ENCODE data around the gene NOS1.
A peak's percentile ranks its signal among the peaks of the same experiment; 100 is the strongest.
"Not testable (repeated sequence)": the region's sequence is repeated elsewhere in the genome, so short reads cannot be mapped to it uniquely, and the experiment has no call there.

The NOS1 gene

GRCh38 chr12:117255386-117255785 lies 106.0 kb downstream of the NOS1 start:
- H3K9me3 Mint-ChIP-seq: peaks cover 0 to 2% of the 10 kb centered on the region in 2 donors
- ATAC-seq (replicated peaks) (no peak), DNase-seq (no peak)
- no peak overlapping the region for H3K27ac Mint-ChIP-seq
- no peak overlapping the region for H3K4me3 Mint-ChIP-seq
- H3K36me3 Mint-ChIP-seq (ENCODE audit: insufficient read depth): no peaks in the 10 kb centered on the region
- H3K27me3 Mint-ChIP-seq: peaks cover 25 to 55% of the 10 kb centered on the region in 2 donors
- no peaks in the 10 kb centered on the region for H3K4me1 Mint-ChIP-seq (ENCODE audit: low read depth in 2 of 2)

DNA sequence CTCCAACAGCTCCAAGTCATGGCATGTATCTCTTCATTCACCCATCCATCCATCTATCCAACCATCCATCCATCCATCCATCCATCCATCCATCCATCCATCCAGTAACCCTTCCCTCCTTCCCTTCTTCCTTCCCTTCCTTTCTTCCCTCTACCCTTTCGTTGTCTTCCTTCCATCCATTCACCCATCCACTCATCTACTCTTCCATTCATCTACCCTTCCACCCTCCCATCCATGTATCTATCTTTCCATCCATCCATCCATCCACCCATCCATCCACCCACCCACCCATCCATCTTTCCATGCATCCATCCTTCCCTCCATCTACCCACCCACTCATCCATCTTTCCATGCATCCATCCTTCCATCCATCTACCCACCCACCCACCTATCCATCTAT lies 117.9 kb downstream of the NOS1 start:
- no peak for ATAC-seq (replicated peaks)
- Mint-ChIP-seq H3K9me3 (no peaks in the 10 kb centered on the region), H3K4me3 (no peak overlapping the region), H3K36me3 (ENCODE audit: insufficient read depth) (no peaks in the 10 kb centered on the region), H3K27ac (no peak overlapping the region), H3K4me1 (ENCODE audit: low read depth in 2 of 2) (no peaks in the 10 kb centered on the region), H3K27me3 (no peaks in the 10 kb centered on the region)
- DNase-seq: no peak

GRCh38 chr12:117241697-117242096 lies 119.7 kb downstream of the NOS1 start:
- Mint-ChIP-seq H3K27me3 (no peaks in the 10 kb centered on the region), H3K27ac (no peak overlapping the region), H3K4me1 (ENCODE audit: low read depth in 2 of 2) (no peaks in the 10 kb centered on the region), H3K4me3 (no peak overlapping the region), H3K36me3 (ENCODE audit: insufficient read depth) (no peaks in the 10 kb centered on the region), H3K9me3 (no peaks in the 10 kb centered on the region)
- ATAC-seq (replicated peaks): no peak
- no peak for DNase-seq

GRCh38 chr12:117240081-117240755 lies 121.2 kb downstream of the NOS1 start:
- Mint-ChIP-seq H3K27ac (no peak overlapping the region), H3K4me3 (no peak overlapping the region), H3K9me3 (no peaks in the 10 kb centered on the region), H3K27me3 (peaks cover 4 to 13% of the 10 kb centered on the region in 2 donors), H3K36me3 (ENCODE audit: insufficient read depth) (no peaks in the 10 kb centered on the region), H3K4me1 (ENCODE audit: low read depth in 2 of 2) (peaks cover 0 to 1% of the 10 kb centered on the region in 2 donors)
- DNase-seq (no peak), ATAC-seq (replicated peaks) (no peak)

DNA sequence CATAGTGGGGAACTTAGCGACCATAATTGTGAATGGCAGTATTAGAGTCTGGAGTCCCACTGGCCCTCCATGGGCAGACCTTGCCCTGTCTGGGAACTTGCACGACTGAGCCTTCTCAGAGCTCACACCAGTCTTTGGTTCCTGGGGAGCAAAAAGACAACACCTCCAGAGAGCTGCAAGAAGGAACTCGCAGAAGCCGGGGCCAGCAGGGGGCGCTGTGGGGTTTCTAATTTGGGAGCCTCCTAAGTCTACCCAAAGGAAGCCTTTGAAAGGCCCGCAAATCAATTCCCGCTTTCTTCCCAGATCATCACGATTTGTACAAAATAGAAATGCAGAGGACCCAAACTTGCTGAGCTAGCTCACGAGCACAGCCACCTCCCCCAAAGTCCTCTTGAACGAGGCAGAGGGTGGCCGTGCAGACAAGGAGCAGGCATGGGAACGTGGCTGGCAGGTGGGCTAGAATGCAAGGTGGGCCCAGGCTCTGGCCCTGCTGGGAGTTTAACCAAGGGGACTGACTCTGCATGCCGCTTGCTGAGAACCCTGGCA lies 124.9 kb downstream of the NOS1 start:
- DNase-seq: peak; percentile 49 to 61 (median 61)
- no peak for ATAC-seq (replicated peaks)
- Mint-ChIP-seq H3K9me3 (no peaks in the 10 kb centered on the region), H3K27me3 (peaks cover 29 to 38% of the 10 kb centered on the region in 2 donors), H3K4me3 (no peak overlapping the region), H3K27ac (no peak overlapping the region), H3K4me1 (ENCODE audit: low read depth in 2 of 2) (peaks cover 0 to 1% of the 10 kb centered on the region in 2 donors), H3K36me3 (ENCODE audit: insufficient read depth) (no peaks in the 10 kb centered on the region)

DNA sequence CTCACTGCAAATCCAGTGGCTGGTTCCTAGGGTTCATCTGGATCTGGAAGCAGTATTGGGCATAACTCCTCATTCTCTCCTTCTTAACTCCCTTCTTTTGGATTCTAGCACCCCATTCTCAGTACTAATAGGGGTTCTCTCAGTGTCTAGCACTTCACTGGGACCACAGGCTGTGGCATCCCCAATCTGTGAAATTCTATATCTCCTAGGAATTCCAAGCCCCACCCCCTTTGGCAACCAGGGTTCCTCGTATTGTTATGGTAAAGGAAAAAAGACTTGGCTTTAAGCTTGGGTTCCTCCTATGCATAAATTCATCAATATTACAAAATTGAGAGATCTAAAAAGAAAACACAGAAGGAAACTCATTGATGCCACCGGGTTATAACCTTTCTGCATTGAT lies 126.2 kb downstream of the NOS1 start:
- ATAC-seq (replicated peaks): no peak
- H3K4me1 Mint-ChIP-seq (ENCODE audit: low read depth in 2 of 2): peaks cover 0 to 1% of the 10 kb centered on the region in 2 donors
- H3K27me3 Mint-ChIP-seq: peaks cover 36 to 47% of the 10 kb centered on the region in 2 donors
- H3K27ac Mint-ChIP-seq: no peak overlapping the region
- H3K36me3 Mint-ChIP-seq (ENCODE audit: insufficient read depth): no peaks in the 10 kb centered on the region
- DNase-seq: no peak
- no peaks in the 10 kb centered on the region for H3K9me3 Mint-ChIP-seq
- no peak overlapping the region for H3K4me3 Mint-ChIP-seq

DNA sequence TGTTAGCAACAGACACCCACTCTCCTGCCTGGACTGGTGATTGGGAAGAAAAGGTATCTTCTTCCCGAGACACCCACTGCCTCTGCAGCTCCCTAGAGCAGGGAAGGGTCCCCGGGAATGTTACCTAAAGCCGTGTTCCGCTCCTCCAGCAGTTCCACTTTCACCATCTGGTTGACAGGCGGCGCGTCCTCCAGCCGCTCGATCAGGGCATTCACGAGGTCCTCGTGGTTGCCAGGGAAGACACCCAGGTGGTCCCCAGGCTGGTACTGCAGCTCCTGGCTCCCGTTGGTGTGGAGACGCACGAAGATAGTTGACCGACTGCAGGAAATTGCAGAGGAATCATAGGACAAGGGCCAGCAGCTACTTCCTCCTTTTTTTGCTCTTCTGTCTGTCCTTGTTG lies 127.0 kb downstream of the NOS1 start:
- DNase-seq (no peak), ATAC-seq (replicated peaks) (no peak)
- Mint-ChIP-seq H3K9me3 (no peaks in the 10 kb centered on the region), H3K4me3 (no peak overlapping the region), H3K27me3 (peaks cover 40 to 54% of the 10 kb centered on the region in 2 donors), H3K4me1 (ENCODE audit: low read depth in 2 of 2) (peaks cover 0 to 1% of the 10 kb centered on the region in 2 donors), H3K36me3 (ENCODE audit: insufficient read depth) (no peaks in the 10 kb centered on the region), H3K27ac (no peak overlapping the region)

- H3K27ac Mint-ChIP-seq: no peak overlapping the region
- DNase-seq (no peak), ATAC-seq (replicated peaks) (no peak)
- H3K27me3 Mint-ChIP-seq: peaks cover 53 to 69% of the 10 kb centered on the region in 2 donors
- H3K9me3 Mint-ChIP-seq: no peaks in the 10 kb centered on the region
- H3K36me3 Mint-ChIP-seq (ENCODE audit: insufficient read depth): no peaks in the 10 kb centered on the region
- H3K4me3 Mint-ChIP-seq: no peak overlapping the region
- peaks cover 0 to 1% of the 10 kb centered on the region in 2 donors for H3K4me1 Mint-ChIP-seq (ENCODE audit: low read depth in 2 of 2)
Observed at GRCh38 chr12:117231750-117232149, 129.7 kb downstream of the NOS1 start.

GRCh38 chr12:117228239-117228638 lies 133.2 kb downstream of the NOS1 start:
- Mint-ChIP-seq H3K4me1 (ENCODE audit: low read depth in 2 of 2) (no peaks in the 10 kb centered on the region), H3K36me3 (ENCODE audit: insufficient read depth) (no peaks in the 10 kb centered on the region), H3K9me3 (no peaks in the 10 kb centered on the region), H3K27me3 (peaks cover 42 to 66% of the 10 kb centered on the region in 2 donors), H3K27ac (peak overlapping the region in 1 of 2 donors; percentile 2), H3K4me3 (no peak overlapping the region)
- ATAC-seq (replicated peaks) (no peak), DNase-seq (no peak)

- Mint-ChIP-seq H3K4me1 (ENCODE audit: low read depth in 2 of 2) (no peaks in the 10 kb centered on the region), H3K27ac (no peak overlapping the region), H3K9me3 (no peaks in the 10 kb centered on the region), H3K36me3 (ENCODE audit: insufficient read depth) (no peaks in the 10 kb centered on the region), H3K27me3 (peaks cover 36 to 63% of the 10 kb centered on the region in 2 donors), H3K4me3 (no peak overlapping the region)
- ATAC-seq (replicated peaks) (no peak), DNase-seq (no peak)
Observed at GRCh38 chr12:117227000-117227653, 134.3 kb downstream of the NOS1 start.

DNA sequence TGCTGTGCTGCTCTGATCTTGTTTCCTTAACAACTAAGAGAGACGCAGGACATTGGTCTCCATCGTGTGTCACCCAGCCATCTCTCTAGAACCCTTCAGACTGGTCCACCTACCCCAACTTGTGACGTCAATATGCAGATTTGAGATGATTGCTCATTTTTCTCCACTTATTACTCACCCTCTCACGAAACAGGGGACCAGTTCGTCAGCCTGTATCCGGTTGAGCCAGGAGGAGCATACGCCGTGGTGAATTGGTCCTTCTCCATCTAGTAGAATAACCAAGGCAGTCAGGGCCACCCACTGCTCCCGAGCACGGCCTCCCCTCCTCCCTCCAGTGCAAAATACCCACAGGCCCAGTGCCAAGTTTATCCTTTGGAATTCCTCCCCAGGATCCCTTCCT lies 134.9 kb downstream of the NOS1 start:
- Mint-ChIP-seq H3K4me1 (ENCODE audit: low read depth in 2 of 2) (no peaks in the 10 kb centered on the region), H3K4me3 (no peak overlapping the region), H3K36me3 (ENCODE audit: insufficient read depth) (no peaks in the 10 kb centered on the region), H3K9me3 (no peaks in the 10 kb centered on the region), H3K27me3 (peaks cover 32 to 58% of the 10 kb centered on the region in 2 donors), H3K27ac (no peak overlapping the region)
- ATAC-seq (replicated peaks) (no peak), DNase-seq (no peak)

- peaks cover 27 to 53% of the 10 kb centered on the region in 2 donors for H3K27me3 Mint-ChIP-seq
Observed at GRCh38 chr12:117225179-117225578, 136.2 kb downstream of the NOS1 start.

GRCh38 chr12:117220947-117221346 lies 140.5 kb downstream of the NOS1 start:
- not testable (repeated sequence) for H3K36me3 Mint-ChIP-seq (ENCODE audit: insufficient read depth); H3K4me1 Mint-ChIP-seq (ENCODE audit: low read depth in 2 of 2); H3K27ac Mint-ChIP-seq; DNase-seq; ATAC-seq (replicated peaks); H3K4me3 Mint-ChIP-seq; H3K9me3 Mint-ChIP-seq
- peaks cover 27 to 65% of the 10 kb centered on the region in 2 donors for H3K27me3 Mint-ChIP-seq

More at GRCh38 chr12:117225179-117225578, 136.2 kb downstream of the NOS1 start:
- no peaks in the 10 kb centered on the region for H3K4me1 Mint-ChIP-seq (ENCODE audit: low read depth in 2 of 2)
- no peak overlapping the region for H3K27ac Mint-ChIP-seq
- H3K4me3 Mint-ChIP-seq: no peak overlapping the region
- ATAC-seq (replicated peaks): no peak
- DNase-seq: no peak
- no peaks in the 10 kb centered on the region for H3K9me3 Mint-ChIP-seq
- H3K36me3 Mint-ChIP-seq (ENCODE audit: insufficient read depth): no peaks in the 10 kb centered on the region

- no peak for ATAC-seq (replicated peaks)
- Mint-ChIP-seq H3K27me3 (peaks cover 19 to 46% of the 10 kb centered on the region in 2 donors), H3K9me3 (no peaks in the 10 kb centered on the region), H3K27ac (no peak overlapping the region), H3K36me3 (ENCODE audit: insufficient read depth) (no peaks in the 10 kb centered on the region), H3K4me1 (ENCODE audit: low read depth in 2 of 2) (no peaks in the 10 kb centered on the region), H3K4me3 (no peak overlapping the region)
- DNase-seq: no peak
Observed at GRCh38 chr12:117218149-117218548, 143.3 kb downstream of the NOS1 start.

Measured in effector memory CD8-positive, alpha-beta T cell (primary cell).